Measurements from ENCODE around the gene CHST8.

The CHST8 gene

GRCh38 chr19:33674626-33675367 lies 53.0 kb downstream of the CHST8 start:
- DNase-seq: no peak

- no peak for DNase-seq
Observed at GRCh38 chr19:33675501-33676124, 53.9 kb downstream of the CHST8 start.

- no peak for DNase-seq
Observed at GRCh38 chr19:33676999-33677665, 55.4 kb downstream of the CHST8 start.

GRCh38 chr19:33677745-33678426 lies 56.1 kb downstream of the CHST8 start:
- no peak for DNase-seq

- no peak for DNase-seq
Observed at GRCh38 chr19:33678796-33679585, 57.2 kb downstream of the CHST8 start.

- no peak for DNase-seq
Observed at GRCh38 chr19:33679696-33680095, 57.9 kb downstream of the CHST8 start.

GRCh38 chr19:33681081-33681680 lies 59.4 kb downstream of the CHST8 start:
- no peak for DNase-seq

- DNase-seq: peak; percentile 38
Observed at GRCh38 chr19:33683881-33684537, 62.3 kb downstream of the CHST8 start.

GRCh38 chr19:33684538-33685232 lies 62.9 kb downstream of the CHST8 start:
- DNase-seq: no peak

- no peak for DNase-seq
Observed at GRCh38 chr19:33685541-33685940, 63.8 kb downstream of the CHST8 start.

- no peak for DNase-seq
Observed at GRCh38 chr19:33686262-33686661, 64.5 kb downstream of the CHST8 start.

- no peak for DNase-seq
Observed at GRCh38 chr19:33686687-33687480, 65.1 kb downstream of the CHST8 start.

GRCh38 chr19:33687481-33688170 lies 65.9 kb downstream of the CHST8 start:
- DNase-seq: no peak

- DNase-seq: no peak
Observed at GRCh38 chr19:33688171-33688992, 66.6 kb downstream of the CHST8 start.

- no peak for DNase-seq
Observed at GRCh38 chr19:33689138-33689746, 67.5 kb downstream of the CHST8 start.

- no peak for DNase-seq
Observed at GRCh38 chr19:33689868-33690267, 68.1 kb downstream of the CHST8 start.

GRCh38 chr19:33690378-33691029 lies 68.8 kb downstream of the CHST8 start:
- DNase-seq: no peak
